GM23248 (cell line): ENCODE data around the gene ARL6IP5.

Experiments
- EZH2 ChIP-seq: fragments of 200-600 bp; sonication (generic); IDR thresholded peaks from 2 replicates; pipeline ENCODE4 v1.6.1; 2018; ENCODE audit warnings: antibody characterized with exemption, mild to moderate bottlenecking; ENCODE audit not compliant: insufficient read depth, poor library complexity, severe bottlenecking
- EZH2phosphoT487 ChIP-seq: fragments of 200-600 bp; sonication (generic); IDR thresholded peaks from 2 replicates; pipeline ENCODE4 v1.6.1; 2018; ENCODE audit warnings: antibody characterized with exemption, moderate library complexity, mild to moderate bottlenecking, low read depth; ENCODE audit not compliant: insufficient read depth

GRCh38 chr3:69142797-69143454 is 58.2 kb downstream of the ARL6IP5 start:
- no peak for TF ChIP-seq EZH2
- no peak for TF ChIP-seq EZH2phosphoT487
